Activated T-cell treated with anti-CD3 and anti-CD28 coated beads, Interleukin-2, amount 50 U/mL, for 72 hours (primary cell): ENCODE data around the gene MT1F. TPM values are rescaled to one million over a fixed set of nuclear protein-coding genes. Genes with fewer than 3 reads are reported as not detected.

ENCODE experiments used
- total RNA-seq, 2 donors: library from RNA; stranded (reverse); gene quantifications; one replicate each; pipeline ENCODE4 v1.2.3, GENCODE V29; 2022

Gene MT1F
- total RNA-seq, 2 donors from 2014 or later: 39.1 to 48.4 TPM

Other genes starting within 250 kb of the MT1F start
- gene AMFR, start 232.4 kb upstream of the MT1F start, total RNA-seq: 10 to 100 TPM; 70.1 to 75.0 TPM
- 100 to 1,000 TPM; 304 to 350 TPM for gene NUDT21, start 206.6 kb upstream of the MT1F start, total RNA-seq
- gene OGFOD1, start 206.4 kb upstream of the MT1F start, total RNA-seq: 10 to 100 TPM; 62.6 to 66.1 TPM
- gene BBS2, start 137.9 kb upstream of the MT1F start, total RNA-seq: 10 to 100 TPM; 25.7 to 27.6 TPM
- not detected for gene MT4, start 92.9 kb upstream of the MT1F start, total RNA-seq
- 1 to 10 TPM; 3.9 to 6.8 TPM for gene MT3, start 68.4 kb upstream of the MT1F start, total RNA-seq
- 100 to 1,000 TPM; 391 to 529 TPM for gene MT2A, start 49.4 kb upstream of the MT1F start, total RNA-seq
- 100 to 1,000 TPM in 1 of 2 donors, 10 to 100 TPM in 1; 94.7 to 204 TPM for gene MT1E, start 32.2 kb upstream of the MT1F start, total RNA-seq
- under 1 TPM in 1 of 2 donors, not detected in 1; 0.91 TPM for gene MT1M, start 25.3 kb upstream of the MT1F start, total RNA-seq
- 1 to 10 TPM in 1 of 2 donors, under 1 TPM in 1; 0.74 to 1.5 TPM for gene MT1A, start 19.3 kb upstream of the MT1F start, total RNA-seq
- gene MT1B, start 6.1 kb upstream of the MT1F start, total RNA-seq: not detected
- 10 to 100 TPM; 26.8 to 45.6 TPM for gene MT1G, start 10.1 kb downstream of the MT1F start, total RNA-seq
- gene MT1H, start 11.9 kb downstream of the MT1F start, total RNA-seq: 10 to 100 TPM in 1 of 2 donors, 1 to 10 TPM in 1; 9.6 to 37.5 TPM
- 10 to 100 TPM; 39.4 to 39.8 TPM for gene MT1X, start 24.5 kb downstream of the MT1F start, total RNA-seq
- 100 to 1,000 TPM; 112 to 155 TPM for gene NUP93, start 72.2 kb downstream of the MT1F start, total RNA-seq
- gene SLC12A3, start 207.2 kb downstream of the MT1F start, total RNA-seq: not detected